GM21717 (cell line): ENCODE data around the gene H6PD.

Source experiments
- ATAC-seq: cut with Tn5 transposase; IDR thresholded peaks from one replicate; pipeline ENCODE4 v1.9.1; 2021; ENCODE audit warnings: mild to moderate bottlenecking, moderate library complexity; ENCODE audit not compliant: unreplicated experiment

Gene H6PD

DNA sequence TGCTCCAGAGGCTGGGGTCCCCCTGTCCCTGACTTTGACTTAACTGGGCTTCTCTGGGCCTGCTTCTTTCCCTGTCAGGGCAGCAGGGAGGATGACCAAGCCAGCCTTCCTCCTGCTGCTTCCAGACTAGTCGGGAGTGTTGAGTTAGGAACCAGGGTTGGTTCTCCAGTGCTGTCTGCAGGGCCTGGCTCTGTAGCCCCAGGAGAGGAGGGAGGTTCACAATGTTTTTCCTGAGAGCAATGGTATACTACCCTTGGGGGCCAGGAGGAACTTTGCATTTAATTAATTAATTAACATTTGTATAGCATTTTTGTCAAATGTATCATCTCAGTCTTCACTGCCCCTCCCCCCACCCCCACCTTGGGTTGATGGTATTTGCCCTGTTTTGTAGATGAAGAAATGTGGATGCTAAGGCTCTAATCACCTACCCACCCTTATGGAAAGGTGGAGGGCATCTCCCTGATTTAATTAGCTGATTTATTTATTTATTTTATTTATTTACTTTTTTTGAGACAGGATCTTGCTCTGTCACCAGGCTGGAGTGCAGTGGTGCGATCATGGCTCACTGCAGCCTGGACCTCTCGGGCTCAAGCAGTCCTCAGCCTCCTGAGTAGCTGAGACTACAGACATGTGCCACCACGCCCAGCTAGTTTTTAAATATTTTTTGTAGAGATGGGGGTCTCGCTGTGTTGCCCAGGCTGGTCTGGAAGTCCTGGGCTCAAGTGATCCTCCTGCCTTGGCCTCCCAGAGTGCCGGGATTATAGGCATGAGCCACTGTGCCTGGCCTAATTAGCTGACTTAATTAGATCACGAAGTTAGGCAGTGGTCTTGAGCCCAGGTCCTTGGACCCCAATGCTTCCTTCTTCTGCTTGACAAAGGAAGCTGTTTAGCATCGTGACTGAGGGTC is 6.6 kb downstream of the H6PD start:
- no peak for ATAC-seq

DNA sequence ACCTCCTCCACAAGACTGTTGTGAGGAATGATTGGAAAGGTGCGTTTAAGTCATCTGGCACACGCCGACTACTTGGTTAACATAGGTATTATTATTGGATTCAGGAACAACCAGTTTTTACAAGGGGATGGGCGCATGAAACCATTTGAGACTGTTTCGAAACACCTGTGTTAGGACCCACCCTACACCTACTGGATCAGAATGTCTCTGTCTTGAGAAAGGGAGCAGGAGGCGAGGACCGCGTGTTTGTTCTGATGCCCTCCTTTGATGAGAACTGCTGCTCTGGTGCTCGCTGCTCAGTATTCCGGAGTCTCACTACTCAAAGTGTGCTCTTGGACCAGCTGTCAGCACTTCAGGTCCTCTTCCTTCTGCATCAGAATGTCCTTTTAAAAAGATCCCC is 7.3 kb downstream of the H6PD start:
- ATAC-seq = no peak

DNA sequence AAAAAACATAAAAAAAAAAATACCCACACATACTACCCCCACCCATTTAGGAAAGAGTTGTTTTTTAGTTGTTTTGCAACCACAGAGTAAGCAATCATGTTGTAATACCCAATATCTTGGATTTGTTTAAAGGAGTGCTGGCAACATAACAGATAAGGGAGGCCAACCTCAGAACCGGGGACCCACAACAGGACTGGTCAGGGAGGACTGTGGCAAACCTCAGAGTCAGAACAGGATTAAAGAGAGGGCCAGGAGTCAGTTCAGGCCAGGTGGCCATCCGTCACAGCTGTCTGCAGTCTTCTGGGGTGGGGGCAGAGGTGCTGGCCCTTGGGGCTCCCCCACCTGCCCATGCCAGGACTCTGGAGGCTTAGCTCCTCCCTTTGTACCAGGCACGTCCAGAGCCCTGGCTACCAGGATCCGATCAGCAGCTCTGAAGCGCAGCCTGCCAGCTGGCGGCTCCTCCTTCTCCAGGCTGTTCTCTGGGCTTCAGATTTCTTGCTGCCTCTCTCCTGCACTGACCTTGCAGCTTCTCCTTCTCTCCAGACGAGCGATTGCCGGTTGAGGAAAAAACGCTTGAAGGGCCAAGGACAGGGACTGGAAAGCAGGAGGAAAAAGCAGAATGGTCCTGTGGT is 7.9 kb downstream of the H6PD start:
- no peak for ATAC-seq

DNA sequence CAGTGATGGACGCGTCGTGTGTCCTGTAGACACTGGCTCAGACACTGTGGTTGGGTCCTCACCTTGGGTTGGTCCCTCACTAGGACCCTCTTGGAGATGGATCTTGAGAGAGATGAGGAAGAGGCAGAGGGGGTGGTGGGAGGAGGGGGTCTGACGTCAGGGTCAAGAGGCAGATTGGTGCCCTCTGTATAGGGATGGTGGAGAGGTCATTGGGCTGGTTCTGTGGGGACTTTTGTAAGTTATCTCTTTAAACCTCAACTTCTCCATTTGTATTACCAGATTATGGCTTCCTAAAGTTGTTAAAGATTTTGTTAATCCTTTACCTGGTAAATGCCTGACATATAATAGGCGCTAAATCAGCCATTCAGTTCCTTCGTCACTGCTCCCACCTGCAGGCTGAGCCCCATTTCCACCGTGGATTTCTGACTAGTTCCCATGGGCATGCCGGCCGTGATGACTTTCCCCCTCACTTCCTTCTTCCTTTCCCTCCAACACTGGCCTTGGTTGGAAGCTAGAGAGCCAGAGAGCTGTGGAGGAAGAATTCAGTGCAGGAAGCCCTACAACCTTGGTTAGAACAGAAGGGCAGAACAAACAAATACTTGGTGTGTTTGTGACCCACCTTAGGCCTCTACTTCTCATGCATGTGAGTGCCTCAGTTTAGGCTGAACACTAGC is 8.6 kb downstream of the H6PD start:
- no peak for ATAC-seq

DNA sequence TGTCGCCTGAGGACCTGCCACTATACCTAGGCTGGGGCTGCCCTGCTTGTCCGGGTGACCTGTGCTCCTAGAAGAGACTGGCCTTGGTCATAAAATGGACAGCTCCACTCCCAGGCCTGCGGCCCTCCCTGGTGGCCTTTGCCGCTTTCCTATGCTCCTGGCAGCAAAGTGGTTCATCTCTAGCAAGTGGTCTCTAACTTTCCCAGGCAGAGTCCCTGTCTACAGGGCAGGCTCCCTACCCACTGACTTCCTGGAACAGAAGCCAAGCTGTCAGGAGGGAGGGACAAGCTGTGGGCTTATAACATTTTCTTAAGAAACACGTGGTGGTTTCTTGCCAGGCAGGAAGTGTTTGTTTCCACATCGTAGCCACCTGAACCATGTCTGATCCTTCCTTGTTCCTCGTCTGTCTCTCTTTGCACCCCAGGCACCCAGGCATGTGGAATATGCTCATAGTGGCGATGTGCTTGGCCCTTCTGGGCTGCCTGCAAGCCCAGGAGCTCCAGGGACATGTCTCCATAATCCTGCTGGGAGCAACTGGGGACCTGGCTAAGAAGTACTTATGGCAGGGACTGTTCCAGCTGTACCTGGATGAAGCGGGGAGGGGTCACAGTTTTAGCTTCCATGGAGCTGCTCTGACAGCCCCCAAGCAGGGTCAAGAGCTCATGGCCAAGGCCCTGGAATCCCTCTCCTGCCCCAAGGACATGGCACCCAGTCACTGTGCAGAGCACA is 10.1 kb downstream of the H6PD start:
- ATAC-seq = no peak

DNA sequence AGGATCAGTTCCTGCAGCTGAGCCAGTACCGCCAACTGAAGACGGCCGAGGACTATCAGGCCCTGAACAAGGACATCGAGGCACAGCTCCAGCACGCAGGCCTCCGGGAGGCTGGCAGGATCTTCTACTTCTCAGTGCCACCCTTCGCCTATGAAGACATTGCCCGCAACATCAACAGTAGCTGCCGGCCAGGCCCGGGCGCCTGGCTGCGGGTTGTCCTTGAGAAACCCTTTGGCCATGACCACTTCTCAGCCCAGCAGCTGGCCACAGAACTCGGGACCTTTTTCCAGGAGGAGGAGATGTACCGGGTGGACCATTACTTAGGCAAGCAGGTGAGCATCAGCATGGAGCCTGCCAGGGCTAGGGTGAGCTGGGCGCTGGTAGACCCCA is 10.7 kb downstream of the H6PD start:
- no peak for ATAC-seq

DNA sequence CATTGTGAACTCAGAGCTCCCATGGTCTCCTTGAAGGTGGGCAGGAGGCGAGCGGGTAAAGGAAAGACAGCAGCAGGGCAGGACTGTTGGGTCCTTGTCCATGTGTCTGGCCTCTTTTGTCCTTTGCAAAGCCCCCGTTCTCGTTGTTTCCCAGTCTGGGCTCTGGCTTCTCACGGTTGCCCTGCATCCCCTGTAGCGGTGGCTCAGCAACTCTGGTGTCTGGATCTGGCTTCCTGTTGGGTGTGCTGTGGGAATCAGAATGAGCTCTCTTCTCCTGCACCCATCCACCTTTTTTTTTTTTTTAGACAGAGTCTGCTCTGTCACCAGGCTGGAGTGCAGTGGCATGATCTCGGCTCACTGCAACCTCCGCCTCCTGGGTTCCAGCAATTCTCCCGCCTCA is 11.1 kb downstream of the H6PD start:
- ATAC-seq = no peak

DNA sequence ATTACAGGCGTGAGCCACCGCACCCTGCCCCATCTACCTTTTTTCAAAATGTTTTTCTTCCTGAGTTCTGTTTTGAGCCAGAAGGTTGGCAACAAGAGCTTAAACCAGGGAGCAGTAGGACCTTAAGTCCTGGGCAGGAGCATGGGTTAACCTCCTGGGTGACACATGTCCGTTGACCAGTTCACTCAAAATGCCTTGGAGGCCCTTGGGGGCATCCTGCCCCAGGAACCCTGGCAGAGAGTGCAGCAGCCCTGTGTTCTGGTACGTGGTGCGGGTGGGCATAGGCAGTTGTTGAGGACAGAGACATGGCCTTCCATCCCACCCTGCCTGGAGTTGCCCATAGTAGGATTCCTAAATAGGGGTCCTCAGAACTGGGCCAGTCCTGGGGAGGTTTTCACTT is 11.6 kb downstream of the H6PD start:
- no peak for ATAC-seq

DNA sequence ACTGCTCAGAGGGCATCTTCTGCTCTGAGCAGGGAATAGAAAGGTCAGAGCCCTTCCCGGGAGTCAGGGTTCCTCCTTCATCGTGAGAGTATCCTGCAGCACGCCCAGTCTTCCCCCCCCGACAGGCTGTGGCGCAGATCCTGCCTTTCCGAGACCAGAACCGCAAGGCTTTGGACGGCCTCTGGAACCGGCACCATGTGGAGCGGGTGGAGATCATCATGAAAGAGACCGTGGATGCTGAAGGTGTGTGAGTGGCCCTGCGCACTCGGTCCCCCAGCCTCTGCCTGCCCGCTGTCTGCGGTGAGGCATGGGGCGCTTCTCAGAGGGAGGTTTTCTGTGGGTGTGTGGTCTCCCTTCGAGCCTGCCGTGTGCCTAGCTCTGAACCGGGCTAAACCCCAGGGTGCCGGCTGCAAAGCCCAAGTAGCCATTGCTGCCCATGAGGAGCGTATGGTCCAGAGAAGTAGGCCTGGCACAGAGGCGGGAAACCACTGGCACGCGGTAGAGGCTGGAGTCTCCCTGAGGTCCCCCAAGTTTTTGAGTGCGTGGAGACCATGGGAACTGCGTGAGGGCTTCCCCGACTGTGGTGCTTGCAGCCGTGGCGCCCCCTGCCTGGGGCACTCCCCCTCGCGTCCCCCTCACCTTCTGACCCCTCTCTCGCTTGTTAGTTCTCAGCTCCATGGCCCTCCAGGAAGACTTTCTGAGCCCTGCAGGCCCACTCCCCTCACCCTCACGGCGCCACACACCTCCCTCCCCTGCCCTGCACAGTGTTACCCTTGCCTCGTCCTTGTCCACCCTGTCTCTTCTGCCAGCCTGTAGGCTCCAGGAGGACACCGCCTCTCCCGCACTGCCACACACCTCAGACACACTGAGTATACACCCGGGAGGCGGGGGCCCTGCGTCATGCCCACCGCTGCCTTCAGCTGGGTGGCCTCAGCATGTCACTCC is 12.5 kb downstream of the H6PD start:
- ATAC-seq = no peak

DNA sequence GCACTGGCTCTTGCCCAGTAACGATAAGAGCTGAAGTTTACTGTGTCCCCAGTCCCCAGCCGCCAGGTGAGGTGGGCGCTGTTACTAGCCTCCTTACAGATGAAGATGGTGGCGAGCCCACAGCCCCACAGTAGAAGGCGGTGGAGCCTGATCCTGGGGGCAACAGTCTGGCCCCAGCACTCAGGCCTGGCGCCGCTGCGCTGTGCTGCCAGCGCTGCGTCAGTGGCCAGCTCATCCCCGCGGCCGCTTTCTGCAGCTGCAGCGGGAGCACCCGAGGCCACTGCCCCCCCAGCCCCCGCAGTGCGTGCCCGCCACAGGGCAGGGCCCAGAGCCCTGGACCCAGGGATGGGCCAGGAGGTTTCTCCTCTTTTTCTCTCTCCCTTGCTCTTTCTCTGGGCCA is 13.3 kb downstream of the H6PD start:
- ATAC-seq = no peak

DNA sequence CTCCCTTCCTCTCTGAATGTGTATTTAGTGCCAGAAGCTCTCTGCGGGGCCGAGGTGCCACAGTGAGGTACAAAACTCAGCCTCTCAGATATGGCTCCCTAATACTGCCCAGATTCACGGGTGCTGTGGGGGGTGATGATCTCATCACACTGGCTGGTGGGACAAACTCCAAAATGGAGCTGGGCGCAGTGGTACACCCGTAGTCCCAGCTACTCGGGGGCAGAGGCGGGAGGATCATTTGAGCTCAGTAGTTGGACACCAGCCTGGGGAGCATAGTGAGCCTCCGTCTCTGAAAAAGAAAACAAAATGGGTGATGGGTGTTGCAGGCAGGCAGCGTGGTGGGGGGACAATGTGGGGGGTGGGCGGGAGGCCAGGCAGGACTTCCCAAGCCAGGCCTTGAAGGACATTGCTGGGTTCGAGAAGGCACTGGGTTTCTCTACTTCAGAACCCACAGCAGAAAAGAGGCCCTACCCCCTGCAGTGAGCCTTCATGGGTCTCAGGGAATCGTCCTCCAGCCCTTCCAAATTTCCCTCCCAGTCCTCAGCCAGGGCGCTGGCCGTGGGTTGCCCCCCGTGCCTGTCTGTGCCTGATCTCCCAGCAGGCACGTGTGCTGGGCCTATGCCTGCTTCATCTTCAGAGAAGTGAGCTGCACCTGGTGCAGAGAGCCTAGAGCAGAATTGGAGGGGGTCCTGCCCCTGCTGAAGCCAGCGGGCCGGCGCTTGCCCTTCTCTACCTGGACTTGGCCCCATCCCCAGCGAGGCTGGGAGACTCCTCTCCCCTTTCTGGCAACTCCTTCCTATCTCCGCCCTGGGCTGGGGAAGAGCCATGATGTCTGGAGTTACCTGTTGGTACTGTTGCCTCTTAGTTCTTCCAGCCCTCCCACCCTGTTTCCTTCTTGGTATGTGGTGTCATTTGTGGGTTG is 14.0 kb downstream of the H6PD start:
- no peak for ATAC-seq

DNA sequence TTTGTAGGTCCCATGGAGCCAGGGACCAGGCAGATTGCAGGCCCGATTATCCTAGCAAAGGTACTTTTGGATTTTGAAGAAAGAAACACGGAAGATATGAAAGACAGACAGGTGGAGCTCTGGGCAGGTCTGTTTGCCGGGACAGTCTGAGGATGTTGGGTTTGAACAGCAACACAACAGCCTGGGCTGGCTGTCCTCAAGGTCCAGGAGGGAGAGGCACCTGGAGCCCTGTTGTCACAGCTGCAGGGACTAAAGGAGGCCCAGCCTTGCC is 14.6 kb downstream of the H6PD start:
- ATAC-seq = no peak

DNA sequence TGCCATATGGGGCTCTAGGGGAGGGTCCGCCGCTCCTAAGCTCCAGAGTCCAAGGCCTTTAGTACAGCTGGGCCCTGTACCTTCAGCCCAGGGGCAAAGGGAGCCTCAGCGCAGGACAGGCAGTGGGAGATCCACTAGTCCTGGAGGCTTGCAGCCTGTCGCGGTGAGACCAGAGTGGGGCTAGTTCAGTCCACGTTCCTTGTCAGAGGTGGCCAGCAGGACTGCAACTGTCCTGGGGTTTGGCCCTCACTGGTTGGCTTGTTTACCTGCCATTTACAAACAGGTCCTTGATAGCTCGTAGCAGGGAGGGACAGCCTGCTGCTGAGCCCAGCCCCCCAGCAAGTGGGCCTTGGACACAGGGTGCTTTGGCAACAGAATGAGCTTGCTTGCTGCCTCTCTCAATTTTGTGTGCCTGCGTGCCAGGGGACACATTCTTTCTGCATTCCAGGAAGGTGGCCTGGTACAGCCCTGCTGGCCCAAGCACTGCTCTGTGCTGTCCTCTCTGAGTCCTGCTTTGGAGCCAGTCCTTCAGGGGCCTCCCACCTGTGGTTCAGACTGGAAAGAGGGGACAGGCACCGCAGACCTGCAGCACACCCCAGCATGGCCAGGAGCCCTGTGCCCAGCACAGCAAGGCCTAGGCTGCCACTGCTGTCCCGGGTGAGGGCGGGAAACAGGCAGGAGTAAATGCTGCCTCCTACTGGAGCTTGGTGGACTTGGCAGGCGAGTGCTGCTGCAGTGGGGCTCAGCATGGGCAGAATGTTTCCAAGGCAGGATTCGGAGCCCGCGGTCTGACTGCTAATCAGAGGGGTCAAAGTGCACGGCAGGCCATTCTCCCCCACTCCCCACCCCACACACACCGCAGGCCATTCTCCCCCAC is 15.2 kb downstream of the H6PD start:
- ATAC-seq = no peak

DNA sequence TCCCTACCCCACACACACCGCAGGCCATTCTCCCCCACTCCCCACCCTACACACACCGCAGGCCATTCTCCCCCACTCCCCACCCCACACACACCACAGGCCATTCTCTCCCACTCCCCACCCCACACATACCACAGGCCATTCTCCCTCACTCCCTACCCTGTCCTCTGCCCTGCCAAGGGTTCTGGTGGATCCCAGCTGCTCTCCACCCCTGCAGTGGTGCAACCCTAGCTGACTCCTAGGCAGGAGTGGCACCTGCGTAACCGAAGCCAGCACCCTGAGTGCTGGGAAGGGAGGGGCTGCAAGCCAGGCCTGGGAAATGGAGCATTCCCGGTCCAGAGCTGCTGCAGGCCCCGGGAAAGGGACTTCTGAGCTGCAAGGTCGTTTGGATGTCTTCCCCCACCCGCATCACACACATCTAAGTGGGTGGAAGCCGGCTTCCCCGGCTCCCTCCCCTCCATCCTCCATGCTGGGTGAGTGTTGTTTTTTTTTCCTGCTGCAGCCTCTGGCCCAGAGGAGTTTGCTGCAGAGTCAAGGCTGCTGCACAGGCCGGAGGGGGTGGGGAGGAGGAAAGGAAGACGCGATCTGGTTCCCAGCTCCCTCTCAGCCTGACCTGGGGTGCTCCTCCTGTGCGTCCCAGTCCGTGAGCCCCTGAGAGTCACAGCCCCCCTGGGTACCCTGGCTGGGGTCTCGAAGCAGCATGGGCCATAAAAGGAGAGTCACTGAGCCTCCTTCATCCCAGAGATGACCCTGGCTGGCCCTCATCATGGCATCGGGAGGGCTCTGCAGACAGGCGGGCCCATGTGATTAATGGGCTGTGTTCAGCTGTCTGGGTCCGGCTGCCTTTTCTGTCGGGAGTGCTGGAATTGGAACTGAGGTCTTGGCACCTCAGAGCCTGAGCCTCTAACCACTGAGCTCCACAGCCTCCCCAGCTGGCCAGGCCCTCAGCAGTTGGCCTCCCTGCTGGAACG is 16.1 kb downstream of the H6PD start:
- ATAC-seq = no peak

DNA sequence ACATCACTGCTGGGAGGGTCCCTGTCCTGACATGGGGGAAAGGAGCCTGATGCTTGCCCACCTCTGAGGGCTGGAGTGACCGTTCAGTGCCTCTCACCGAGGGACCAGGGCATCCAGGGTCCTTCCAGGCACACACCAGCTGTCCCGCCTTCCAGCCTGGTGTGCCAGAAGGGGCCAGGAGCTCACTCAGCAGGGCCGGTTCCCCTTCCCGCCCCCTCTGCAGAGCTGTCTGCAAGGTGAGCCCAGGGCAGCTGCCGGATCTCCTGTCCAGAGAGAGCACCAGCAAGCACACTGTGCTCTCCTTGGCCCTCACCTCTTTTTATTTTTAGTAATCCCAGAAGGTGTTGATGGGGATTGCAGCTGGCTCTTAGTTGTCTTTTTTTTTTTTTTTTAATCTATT is 16.9 kb downstream of the H6PD start:
- ATAC-seq = no peak

DNA sequence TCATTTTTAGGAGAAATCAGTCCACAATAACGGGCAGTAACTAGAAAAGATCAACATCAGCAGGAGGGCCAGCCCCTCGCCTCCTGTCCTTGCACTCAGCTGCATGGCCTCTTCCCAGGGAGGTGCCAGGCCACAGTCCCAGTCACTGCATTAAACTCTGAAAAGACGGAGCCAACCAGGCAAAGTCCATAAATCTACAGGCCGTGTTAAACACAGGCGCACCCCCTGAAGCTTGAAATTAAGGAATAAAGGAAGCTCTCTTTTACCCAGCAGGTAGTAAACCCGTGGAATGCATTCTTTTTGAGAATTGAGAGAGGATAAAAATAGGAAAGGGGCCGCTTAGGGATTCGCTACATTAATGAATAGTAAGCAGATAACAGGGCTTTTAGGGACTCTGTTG is 18.4 kb downstream of the H6PD start:
- ATAC-seq = no peak

DNA sequence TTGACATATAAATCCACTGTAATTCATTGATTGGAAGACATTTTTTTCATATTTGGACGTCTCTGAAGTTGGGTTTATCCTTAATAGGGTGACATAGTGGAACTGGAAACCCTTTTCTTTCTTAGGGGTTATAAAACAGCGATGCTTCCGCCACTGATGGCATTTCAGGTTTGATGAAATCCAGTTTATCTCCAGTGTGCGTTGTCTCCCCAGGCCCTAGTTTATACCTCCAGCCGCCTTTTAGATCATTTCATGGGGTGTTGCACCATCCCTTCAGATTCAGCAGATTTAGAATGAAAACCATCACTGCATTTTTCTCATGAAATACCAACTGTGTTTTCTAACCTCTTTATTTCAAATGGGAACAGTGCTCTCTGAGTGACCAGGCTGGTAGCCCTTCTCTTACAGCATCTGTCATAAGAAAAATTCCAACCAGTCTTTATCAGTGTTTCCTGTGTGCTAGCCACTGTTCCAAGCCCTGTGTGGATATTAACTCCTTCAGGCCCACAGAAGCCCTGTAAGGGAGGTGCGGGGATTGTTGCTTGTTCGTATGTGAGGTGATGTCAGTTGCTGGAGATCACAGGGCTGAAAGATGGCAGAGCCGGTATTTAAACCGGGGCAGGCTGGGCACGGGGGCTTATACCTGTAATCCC is 19.0 kb downstream of the H6PD start:
- no peak for ATAC-seq
